Activated effector memory CD4-positive, alpha-beta T cell treated with anti-CD3 and anti-CD28 coated beads, Interleukin-2, amount 50 U/mL, for 16 hours (primary cell): ENCODE results near the gene ABCF2.

Source experiments
- DNase-seq: peaks from one replicate; pipeline ENCODE4 v3.0.0-alpha.2; 2020

The ABCF2 gene

DNA sequence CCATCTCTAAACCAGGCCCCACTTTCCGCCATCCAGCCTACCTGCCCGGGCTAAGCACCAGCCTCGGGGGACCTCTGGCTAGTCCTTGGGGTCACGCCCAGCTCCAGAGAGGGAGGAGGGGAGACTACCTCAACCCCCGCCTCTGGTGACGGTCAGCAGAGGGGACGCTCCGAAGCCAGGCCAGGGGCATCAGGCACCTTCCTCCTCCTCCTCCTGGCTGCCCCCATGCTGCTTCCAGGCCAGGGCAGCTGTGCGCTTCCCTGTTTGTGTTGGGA lies 25.5 kb upstream of the ABCF2 start:
- no peak for DNase-seq

DNA sequence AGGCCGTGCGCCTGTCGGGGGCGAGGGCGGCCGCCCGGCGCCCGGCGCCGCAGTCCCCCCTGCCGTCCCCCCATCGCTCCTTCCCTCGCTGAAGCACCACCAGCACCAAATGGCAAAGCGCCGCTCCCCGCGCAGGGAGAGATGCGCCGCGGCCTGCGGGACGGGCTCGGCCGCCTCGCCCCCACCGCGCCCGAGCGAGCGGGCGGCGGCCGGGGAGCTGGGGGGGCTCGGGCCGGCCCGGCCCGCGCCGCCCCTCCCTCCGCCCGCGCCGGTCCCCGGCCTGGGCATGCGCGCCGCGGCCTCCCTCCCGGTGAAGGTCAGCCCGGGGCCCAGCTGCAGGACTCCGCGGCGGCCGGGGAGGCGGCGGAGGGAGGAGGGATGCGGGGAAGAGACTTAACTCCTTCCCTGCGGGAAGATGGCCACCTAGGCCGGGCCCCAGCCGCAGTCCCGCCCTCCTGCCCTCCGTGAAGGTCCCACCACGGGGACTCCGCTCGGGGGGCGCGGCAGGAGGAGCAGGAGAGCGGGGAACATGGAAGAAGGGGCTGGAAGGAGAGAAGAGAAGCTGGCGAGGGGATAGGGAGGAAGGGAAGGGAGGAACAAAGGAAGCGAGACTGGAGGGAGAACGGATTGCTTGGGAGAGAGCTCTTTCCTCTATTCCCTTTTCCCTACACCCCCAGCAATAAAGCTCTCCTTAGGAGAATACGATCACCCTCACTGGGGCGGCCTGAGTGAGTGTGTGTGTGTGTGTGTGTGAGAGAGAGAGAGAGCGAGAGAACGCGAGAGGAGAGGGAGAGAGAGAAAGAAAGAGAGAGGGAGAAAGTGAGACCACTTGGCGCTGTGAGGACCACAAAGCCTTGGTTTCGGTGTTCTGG lies 24.9 kb upstream of the ABCF2 start:
- peak; percentile 70 for DNase-seq

- DNase-seq, result no peak
Observed at GRCh38 chr7:151251328-151251688, 24.3 kb upstream of the ABCF2 start.

DNA sequence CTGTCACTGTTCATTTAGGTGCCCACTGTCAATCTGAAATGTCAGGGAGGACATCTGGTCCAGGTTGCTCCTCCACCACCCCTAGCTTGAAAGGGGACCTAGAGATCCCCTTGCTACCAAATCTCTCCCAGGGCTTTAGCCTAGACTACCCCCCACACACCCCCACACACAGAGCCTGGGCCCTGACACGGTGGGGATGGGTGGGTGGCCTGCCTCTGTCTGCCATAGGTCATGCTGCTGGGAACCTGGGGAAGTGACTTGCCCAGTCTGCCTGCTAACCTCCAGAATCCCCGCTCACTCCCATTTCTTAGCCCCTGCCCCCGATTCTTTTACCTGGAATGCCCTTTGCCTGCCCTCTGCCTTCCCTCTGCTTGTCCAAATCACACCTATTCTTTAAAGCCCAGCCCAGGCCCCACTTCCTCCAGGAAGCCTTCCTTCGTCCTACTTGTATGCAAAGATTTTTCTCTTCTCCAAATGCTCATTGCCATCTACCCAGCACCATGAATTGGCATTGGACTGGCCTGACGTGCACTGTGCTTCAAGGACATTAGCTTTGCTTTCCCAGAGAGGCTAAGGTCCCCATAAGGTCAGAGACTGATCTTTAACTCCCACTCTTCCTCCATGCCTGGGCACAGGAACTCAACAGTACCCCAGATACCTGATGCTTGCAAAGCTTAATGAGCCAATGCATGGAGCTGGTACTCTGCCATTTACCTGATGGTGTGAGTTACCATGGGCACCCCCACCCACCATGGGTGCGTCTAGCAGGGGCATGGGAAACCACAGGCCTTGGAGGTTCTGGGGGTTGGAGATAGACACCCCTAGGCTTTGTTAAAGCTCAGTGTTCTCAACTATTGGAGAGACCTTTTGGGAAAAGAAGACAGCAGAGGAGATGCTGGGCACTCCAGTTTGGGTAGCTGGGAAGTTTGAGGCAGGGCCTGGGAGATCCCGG lies 23.5 kb upstream of the ABCF2 start:
- no peak for DNase-seq

DNA sequence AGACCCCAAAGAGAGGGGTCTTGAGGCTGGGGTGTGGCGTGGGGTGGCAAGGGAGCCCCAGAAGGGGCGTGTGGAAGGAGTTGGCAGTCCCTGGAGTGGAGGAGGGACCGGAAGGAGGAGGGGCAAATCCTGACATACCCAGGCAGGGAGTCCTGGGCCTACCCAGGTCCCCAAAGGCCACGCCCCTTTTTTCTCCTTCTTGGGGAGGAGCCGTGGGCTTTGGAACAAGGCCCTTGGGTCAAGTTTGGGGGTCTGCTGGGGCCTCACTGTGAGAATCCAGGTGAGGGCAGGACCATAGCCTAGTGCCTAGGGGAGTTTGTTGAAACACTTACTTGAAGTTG lies 22.7 kb upstream of the ABCF2 start:
- DNase-seq, result no peak

DNA sequence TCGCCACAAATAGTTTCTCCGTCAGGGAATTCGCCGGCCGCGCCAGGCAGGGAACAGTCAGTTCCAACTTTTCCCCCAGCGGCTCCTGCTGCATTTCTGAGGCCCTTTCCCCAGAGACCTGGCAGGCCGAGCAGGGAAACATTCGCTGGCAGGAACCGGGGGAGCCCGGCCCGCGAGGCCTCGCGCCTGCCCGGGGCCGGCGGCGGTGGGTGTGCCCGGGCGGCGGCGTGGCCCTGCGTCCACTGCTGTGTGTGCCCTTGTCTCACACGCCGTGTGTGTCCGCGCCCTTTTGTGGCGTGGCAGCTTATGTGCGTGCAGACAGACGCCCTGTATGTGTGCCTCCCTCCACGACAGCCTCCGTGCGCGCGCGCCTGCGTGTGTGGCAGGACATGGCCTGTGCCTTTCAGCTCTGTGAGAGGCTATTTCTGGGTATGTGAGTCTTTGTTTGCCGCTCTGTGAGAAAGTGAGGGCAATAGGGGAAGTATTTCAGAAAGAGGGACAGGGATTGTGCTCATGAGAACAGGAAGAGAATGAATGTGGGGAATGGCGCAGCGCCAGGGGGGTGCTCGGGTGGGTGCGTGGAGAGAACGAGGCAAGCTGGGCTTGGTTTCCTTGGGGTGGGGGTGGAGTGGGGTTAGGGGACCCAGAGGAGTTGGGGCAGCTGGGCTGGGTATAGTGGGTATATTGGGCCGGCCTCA lies 22.2 kb upstream of the ABCF2 start:
- DNase-seq, result peak; percentile 75

GRCh38 chr7:151248346-151249033 lies 21.5 kb upstream of the ABCF2 start, which contains the start of gene SMARCD3:
Gene SMARCD3, minus strand, starts transcription at chr7:151248694. Its CDS starts 132 bp downstream, at chr7:151248562.
- peak; percentile 75 for DNase-seq

DNA sequence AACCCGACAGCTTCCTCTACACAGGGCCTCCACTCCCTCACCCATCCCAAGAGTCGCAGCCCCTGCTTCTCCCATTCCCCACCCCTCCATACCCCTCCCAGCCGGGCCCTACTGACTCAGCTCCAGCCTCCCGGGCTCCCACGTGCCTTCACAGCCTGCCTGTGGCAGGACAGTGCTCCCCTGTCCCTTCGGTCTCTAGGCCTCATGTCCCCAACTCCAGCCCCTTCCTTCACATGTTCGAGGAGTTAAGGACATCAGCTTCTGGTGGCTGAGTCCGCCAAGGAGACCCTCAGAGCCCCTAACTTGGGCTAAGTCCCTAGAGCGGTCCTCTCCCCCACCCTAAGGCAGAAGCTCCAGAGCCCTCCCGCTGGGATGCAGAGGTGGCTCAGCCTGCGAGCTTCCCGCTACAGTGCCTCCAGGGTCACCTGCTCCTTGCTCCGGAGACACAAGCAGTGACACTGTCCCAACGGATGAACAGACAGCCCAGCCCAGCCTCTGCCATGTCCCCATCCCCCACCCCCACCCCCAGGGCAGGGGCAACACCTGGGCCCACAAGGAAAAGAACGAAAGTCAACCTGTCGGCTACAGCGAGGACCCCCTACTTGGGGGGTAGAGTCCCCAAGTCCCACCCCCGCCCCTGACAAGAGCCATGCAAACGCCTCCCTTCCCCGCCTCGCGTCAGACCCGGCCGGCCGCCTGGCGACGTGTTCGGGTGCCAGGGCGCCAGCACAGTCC lies 20.8 kb upstream of the ABCF2 start:
- peak; percentile 63 for DNase-seq

DNA sequence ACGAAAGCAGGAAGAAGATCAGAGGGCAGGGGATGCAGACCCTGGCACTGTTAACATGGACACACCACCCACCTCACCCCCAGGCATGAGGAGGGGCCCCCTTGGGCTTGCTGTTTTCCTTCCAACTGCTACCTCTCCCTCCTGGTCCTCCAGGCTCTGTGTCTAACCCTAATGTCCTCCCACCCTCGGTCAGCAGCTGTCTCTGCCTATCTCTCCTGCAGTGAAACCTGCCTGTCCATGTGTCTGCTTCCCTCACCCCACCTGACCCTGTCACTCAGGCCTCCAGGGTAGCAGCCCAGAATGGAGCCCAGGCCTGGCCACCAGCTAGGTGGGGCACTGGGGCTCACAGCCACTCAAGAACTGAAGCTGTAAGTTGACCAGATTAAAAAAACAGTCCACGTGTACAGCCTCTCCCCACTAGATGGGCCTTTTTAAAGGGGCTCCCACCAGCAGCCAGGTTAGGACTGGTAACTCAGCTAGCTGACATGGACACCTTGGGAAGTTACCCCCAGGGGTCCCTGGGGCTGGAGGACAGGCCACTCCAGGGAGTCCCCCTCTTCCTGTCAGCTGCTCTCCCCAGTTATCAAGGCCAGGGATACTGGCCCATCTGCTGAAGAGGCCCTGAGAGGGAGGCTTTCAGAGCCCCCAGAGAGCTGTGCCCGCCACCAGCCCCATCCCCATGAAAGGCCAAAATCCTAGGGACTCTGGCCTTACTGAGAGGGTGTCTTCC lies 20.0 kb upstream of the ABCF2 start:
- no peak for DNase-seq

DNA sequence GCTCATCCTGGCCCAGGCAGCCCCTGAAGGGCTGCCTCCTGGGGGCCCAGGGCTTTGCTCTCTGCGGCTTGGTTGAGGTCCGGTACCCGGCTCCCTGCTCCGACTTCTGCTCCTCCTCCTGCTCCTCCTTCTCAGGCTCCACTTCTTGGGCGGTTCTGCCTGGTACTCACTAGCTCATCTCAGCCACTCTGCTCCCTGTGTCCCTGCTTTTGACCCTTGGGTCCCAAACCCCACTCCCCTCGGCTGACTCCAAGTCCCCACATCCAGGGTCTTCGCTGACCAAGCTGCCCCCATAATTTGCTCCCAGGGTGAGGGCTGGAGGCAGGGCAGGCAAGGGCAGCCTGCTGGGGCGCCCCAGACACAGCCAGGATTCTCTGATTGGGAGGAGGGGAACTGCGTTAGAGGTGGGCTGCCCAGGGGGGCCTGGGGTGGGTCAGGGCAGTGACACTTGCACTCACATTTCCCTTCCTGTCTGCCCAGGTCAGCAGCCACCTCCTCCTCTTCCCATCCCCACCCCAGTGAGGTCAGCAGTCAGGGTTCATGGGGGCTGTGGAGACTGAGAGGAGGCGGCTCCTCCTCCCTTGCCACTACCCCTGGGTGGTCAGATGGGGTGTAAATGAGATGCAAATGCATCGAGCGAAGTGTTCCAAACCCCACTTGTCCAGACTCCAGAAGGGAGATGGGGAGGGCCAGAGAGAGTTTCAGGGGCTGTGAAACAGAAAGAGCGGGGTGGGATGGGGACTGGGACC lies 19.3 kb upstream of the ABCF2 start:
- DNase-seq, result no peak

GRCh38 chr7:151245360-151246101 lies 18.5 kb upstream of the ABCF2 start:
- peak; percentile 87 for DNase-seq

DNA sequence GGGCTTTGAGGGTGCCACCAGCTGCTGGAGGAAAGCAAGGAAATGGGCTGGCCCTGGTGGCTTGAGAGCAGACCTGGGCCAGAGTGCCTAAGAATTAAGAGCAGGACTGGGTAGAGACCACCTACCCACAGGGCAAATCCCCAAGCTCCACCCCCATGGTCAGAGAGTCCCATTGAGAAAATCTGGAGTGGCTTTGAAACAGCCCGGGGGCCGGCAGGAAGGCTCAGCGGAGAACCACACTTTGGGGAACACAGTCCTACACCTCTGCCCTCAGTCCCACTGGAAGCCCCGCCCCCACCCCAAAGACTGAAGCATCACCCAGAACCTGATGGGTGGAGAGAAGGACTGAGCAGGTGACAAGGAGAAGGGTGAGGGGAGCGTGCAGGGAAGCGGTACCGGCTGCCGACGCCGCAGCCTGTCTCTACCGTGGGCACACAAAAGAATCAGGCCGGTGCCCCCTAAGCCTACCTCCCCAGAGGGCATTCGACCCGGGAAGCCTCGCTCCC lies 17.9 kb upstream of the ABCF2 start:
- DNase-seq, result no peak

- DNase-seq, result peak; percentile 82
Observed at GRCh38 chr7:151244196-151244840, 17.3 kb upstream of the ABCF2 start.

GRCh38 chr7:151243408-151244195 lies 16.6 kb upstream of the ABCF2 start:
- peak; percentile 73 for DNase-seq

GRCh38 chr7:151243045-151243349 lies 16.0 kb upstream of the ABCF2 start:
- DNase-seq, result no peak

- DNase-seq, result no peak
Observed at GRCh38 chr7:151242159-151243044, 15.4 kb upstream of the ABCF2 start.

DNA sequence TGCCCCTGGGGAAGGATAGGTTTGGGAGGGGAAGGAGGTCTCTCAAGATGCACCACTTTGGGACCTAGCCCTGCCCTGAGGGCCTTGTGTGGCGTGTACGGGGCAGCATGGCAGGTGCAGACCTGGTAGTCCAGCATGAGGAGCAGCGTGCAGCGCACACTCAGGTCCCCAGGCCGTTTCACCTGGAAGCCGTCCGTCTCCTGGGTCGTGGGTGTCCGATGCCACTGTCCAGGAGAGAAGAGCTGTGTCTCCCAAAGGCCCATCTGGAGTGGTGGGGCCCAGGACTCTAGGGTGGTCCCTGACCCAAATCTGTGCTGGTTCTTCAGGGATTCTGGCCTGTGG lies 14.7 kb upstream of the ABCF2 start:
- no peak for DNase-seq
